GM21367 (cell line): ENCODE results near the gene AHI1.
"Not testable (repeated sequence)": the region's sequence is repeated elsewhere in the genome, so short reads cannot be mapped to it uniquely, and the experiment has no call there.

Source experiments
- ATAC-seq: cut with Tn5 transposase; IDR thresholded peaks from one replicate; pipeline ENCODE4 v1.9.1; 2021; ENCODE audit not compliant: unreplicated experiment

The AHI1 gene

GRCh38 chr6:135506270-135506997 lies 8.9 kb upstream of the AHI1 start:
- ATAC-seq = peak; percentile 82

DNA sequence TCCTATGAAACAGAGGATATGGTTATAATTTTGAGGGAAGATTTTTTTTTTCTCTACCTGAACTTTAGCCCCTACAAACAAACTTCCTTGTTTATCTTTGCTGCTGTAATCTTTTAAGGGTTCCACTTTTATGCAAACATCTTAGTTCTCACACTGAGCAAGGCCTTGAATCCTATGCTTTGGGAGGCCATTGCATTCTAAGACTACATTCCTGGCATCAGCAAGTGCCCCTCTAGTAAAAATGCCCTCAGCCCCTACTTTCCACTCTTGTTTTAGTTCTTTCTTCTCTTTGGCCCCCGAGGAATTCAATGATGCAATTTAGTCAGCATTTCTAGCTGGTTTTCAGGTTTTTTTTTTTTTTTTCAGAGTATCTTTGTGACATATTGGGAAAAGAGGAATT lies 8.1 kb upstream of the AHI1 start:
- ATAC-seq = no peak

- no peak for ATAC-seq
These were observed 7.7 kb upstream of the AHI1 start for GRCh38 chr6:135505222-135505621.

DNA sequence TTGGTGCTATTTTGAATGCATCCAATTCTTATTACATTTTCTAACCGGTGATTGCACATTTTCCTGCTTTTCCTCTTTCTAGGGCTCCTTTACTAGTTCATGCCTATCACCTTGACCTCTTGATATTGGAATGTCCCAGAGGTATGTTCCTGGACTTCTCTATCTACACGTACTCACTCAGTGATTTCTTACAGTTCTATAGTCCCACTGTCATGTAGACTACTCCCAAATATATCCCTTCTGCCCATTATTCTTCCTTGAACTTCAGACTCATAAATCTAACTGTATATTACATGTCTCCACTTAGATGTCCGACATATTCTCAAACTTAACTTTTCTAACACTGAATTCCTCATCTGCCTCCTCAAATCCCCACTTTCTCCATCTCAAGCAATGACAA lies 7.2 kb upstream of the AHI1 start:
- no peak for ATAC-seq

DNA sequence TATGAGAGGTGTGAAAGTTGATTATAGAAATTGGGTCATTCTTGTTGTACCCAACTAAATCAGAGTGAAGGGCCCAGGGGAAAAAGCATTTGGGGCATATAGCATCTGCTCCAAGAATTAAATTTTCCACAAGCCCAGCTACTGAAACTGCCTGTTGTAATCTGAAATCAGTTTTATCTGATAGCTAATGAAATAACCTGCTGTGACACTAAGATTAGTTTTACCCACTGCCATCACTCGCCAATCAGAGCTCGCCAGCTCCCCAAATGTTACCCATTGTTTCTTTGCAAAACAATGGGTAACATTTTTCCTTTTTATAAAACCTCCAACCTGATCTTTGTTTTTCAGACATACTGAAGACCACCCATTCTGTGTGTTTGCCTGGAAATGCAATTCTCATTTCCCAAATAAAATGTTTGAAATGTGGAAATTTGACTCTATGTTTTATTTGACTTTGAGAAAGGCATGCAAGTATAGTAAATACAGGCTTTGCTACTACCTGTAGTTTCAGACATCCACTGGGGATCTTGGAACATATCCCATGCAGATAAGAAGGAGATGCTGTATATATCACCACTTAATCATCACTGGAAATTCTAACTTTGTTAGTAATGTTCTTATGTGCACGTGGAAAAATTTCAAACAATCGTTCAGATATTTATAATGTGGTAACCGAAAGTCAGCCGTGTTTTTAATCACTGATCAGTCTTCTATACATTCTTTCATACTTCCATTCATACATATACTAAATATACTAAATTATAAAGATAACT lies 6.3 kb upstream of the AHI1 start:
- no peak for ATAC-seq

DNA sequence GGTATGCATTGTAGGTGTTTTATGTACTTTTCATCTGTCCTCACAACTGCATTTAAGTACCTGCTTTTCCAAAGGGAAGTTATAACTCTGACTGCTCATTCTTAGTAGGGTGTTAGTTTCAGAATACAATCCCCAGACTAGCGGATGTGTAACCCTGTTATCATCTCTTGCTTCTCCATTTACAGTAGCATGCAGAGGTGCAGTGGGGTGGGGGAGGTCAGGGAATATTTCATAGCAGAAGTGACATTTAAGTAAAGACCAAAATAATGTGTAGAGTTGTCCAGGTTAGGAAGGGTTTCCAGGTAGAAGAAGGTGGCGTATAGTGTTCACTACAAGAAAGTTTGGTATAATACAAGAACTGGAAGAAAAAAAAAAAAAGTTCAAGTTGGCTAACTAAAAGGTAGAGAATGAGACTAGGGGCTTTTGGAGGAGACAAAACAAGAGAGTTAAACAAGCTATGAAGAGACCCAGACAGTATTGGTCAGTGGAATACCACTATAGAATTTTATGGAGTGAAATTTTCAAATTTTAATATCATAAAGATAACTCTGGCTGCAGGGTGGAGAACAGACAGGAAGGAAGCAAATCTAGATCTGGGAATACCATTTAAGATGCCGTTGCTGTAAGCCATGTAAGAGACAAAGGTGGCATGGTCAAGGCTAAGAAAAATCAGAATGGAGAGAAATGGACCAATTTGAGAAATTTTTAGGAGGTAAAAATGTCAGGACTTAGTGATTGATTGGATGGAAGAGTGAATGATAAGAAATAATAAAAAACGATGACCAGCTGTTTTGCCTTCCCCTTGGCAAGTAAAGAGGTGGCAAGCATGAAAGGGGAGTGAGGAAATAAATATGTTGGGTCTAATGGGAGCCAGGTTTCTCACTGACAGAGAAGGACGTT lies 2.2 kb upstream of the AHI1 start:
- ATAC-seq = no peak

DNA sequence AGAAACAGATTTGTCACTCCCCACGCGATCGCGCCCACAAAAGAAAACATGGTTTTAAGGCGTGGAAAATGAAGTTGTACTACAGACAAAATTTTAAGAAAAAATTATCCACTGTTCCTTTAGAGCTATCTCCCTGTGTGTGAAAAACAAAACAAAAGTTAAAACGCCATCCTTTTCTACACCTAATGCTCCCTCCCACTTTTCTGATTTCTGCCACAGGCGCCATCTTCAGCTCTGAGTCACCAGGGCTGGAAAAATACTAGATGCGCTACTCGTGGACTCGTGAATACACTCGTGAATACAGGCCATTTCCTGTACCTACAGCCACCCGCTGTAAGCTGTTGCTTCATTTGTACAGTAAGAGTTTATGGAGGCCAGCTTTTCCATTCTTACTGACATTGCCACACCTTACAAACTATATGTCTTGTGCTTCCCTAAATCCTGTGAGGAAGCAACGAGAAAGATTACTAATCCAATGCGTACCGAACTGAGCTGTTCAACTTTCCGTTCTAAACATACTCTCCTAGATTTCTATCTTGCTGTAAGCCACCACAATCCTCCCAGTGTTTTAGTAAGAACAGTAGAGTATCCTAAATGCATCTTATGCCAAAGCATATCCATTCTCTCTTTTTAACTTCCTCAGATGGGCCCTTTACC lies 773 bp upstream of the AHI1 start:
- peak; percentile 36 for ATAC-seq

GRCh38 chr6:135496800-135497411 lies 634 bp downstream of the AHI1 start:
- no peak for ATAC-seq

GRCh38 chr6:135493218-135493961 lies 4.2 kb downstream of the AHI1 start:
- ATAC-seq = no peak

DNA sequence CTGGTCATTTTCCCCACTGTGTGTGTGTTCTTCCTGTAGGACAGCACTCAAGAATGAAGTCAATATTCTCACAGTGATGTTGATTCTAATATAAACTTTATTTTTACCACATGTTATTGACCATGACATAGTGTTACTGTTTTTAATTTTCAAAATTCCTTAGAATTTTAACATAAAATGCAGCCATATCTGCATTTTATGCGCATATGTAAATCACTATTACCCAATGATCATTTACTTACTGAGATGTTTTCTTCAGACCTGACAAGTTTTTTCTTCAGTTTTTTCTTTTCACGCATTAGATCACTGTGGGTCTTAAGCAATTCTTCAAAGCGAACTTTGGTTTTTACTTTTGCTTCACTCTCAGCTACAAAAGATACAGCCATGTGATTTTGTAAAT lies 7.2 kb downstream of the AHI1 start:
- ATAC-seq = no peak

DNA sequence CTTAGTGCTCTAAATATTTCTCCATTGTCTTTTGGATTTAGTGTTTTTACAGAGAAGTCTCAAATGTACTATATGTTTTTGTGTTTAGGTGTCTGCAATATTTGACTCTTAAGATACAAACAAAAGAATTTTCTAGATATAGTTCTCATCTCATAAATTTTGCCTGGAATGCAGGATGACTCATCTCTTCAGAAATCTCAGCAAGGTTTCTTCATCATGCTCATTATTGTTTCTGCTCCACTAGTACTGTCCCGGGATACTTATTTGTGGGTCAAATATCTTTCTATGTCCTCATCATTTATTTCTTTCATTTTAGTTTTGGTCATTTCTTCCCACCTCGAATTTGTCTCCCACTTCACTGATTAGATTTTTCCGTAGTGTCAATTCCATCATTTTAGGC lies 9.5 kb downstream of the AHI1 start:
- no peak for ATAC-seq

GRCh38 chr6:135483903-135484302 lies 13.6 kb downstream of the AHI1 start:
- ATAC-seq = not testable (repeated sequence)

DNA sequence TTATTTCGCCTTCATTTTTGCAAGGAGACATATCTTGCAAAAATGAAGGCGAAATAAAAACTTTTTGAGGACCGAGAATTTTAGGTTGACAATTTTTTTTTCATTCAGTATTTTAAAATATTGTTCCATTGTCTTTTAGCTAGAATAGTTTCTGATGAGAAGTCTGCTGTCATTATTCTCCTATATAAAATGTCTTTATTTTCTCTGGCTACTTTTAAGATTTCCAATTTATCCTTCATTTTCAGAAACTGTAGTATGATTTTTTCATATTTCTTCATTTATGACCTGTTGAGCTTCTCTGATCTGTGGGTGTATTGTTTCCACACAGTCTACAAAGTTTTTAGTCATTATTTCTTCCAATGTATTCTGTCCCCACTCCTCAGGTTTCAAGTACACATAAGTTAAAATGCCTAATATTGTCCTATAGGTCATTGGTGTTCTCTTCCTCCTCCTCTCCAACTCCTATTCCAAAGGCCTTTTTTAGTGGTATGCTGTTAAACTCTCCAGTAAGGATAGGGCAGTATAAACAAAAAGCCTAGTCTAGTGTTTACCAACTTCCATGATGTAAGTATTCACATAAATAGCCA lies 15.7 kb downstream of the AHI1 start:
- no peak for ATAC-seq

- ATAC-seq = no peak
These were observed 17.9 kb downstream of the AHI1 start for GRCh38 chr6:135479601-135480000.

- no peak for ATAC-seq
These were observed 18.9 kb downstream of the AHI1 start for GRCh38 chr6:135478626-135479025.

- no peak for ATAC-seq
These were observed 22.2 kb downstream of the AHI1 start for GRCh38 chr6:135475292-135475886.

DNA sequence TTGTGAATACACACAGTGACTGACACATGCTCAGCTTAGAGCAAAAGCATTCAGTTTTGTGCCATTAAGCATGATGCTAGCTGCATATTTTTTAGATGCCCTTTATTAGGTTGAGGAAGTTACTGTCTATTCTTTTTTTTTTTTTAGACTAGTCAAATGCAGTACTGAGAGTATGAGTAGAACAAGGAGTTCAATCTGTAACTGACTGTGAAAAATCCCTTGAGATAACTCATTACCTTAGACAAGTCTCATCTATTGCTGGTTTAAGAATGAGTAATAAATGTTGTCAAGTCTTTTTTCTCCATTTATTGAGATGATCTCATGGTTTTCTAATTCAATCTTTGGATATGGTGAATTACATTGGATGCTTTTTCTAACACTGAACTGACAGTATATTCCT lies 23.2 kb downstream of the AHI1 start:
- ATAC-seq = no peak

GRCh38 chr6:135465903-135466302 lies 31.6 kb downstream of the AHI1 start:
- no peak for ATAC-seq

- peak; percentile 84 for ATAC-seq
These were observed 32.2 kb downstream of the AHI1 start for GRCh38 chr6:135465307-135465706.
